CD4-positive, alpha-beta T cell treated with Interleukin-10 for 1 hour (primary cell): Measurements from ENCODE around the gene CARM1.

Experiments
- DNase-seq: peaks from one replicate; pipeline ENCODE4 v3.0.0-alpha.2; 2020

Gene CARM1

GRCh38 chr19:10911579-10912363 lies 40.4 kb downstream of the CARM1 start:
- no peak for DNase-seq

- DNase-seq: no peak
Observed at GRCh38 chr19:10912619-10913018, 41.3 kb downstream of the CARM1 start.

- no peak for DNase-seq
Observed at GRCh38 chr19:10913716-10914340, 42.5 kb downstream of the CARM1 start.

- no peak for DNase-seq
Observed at GRCh38 chr19:10915130-10916091, 44.1 kb downstream of the CARM1 start.

- no peak for DNase-seq
Observed at GRCh38 chr19:10916602-10917001, 45.2 kb downstream of the CARM1 start.

- no peak for DNase-seq
Observed at GRCh38 chr19:10918359-10918758, 47.0 kb downstream of the CARM1 start.

- DNase-seq: no peak
Observed at GRCh38 chr19:10919352-10920287, 48.3 kb downstream of the CARM1 start.

- DNase-seq: no peak
Observed at GRCh38 chr19:10920288-10920655, 48.9 kb downstream of the CARM1 start.

GRCh38 chr19:10920781-10921180 lies 49.4 kb downstream of the CARM1 start:
- no peak for DNase-seq

GRCh38 chr19:10921199-10921909 lies 50.0 kb downstream of the CARM1 start:
- DNase-seq: no peak

GRCh38 chr19:10921910-10922637 lies 50.7 kb downstream of the CARM1 start:
- DNase-seq: no peak

- DNase-seq: no peak
Observed at GRCh38 chr19:10922638-10923014, 51.3 kb downstream of the CARM1 start.

- DNase-seq: no peak
Observed at GRCh38 chr19:10923260-10924112, 52.1 kb downstream of the CARM1 start.

GRCh38 chr19:10924597-10924996 lies 53.2 kb downstream of the CARM1 start:
- DNase-seq: no peak

- peak; percentile 11 for DNase-seq
Observed at GRCh38 chr19:10927730-10928562, 56.6 kb downstream of the CARM1 start.

GRCh38 chr19:10928563-10929401 lies 57.4 kb downstream of the CARM1 start, which contains the start of the genes TIMM29 and YIPF2:
TIMM29 (plus strand) TSS chr19:10928811; CDS start chr19:10928823, 12 bp downstream.
YIPF2 (minus strand) TSS chr19:10928639; CDS start chr19:10928410, 229 bp downstream.
- DNase-seq: peak; percentile 96

GRCh38 chr19:10929402-10929794 lies 58.0 kb downstream of the CARM1 start:
- no peak for DNase-seq
